H1 (cell line): ENCODE measurements around the gene SPOP. TPM values are rescaled to one million over a fixed set of nuclear protein-coding genes. Genes with fewer than 3 reads are reported as not detected.

Experiments used
- CTCF ChIA-PET: fragments of 300-600 bp; sonication (Branson Sonifier 250); formaldehyde crosslinking; loops from one replicate; lab custom pipeline; 2021; ENCODE audit not compliant: partially characterized antibody; lab: Charles Lee
- POLR2A ChIA-PET: fragments of 300-600 bp; sonication (Branson Sonifier 250); formaldehyde crosslinking; loops from one replicate; lab custom pipeline; 2021; ENCODE audit warnings: inconsistent platforms; ENCODE audit not compliant: partially characterized antibody; lab: Charles Lee
- DNase-seq, 2 experiments: peaks; one replicate each; pipeline versions ENCODE4 v3.0.0 to v3.0.0-alpha.2; 2010 to 2022; ENCODE audit warnings: low spot score in 2 of 2, low read depth in 1 of 2, mixed read lengths in 1 of 2
- FAIRE-seq: peaks from 2 replicates; lab custom pipeline; 2011; peaks lifted over from hg19 to GRCh38; lab: Jason Lieb, UNC
- H2AFZ ChIP-seq: 2 replicates; pipeline ENCODE4 v1.8.1; 2012; ENCODE audit warnings: low read length, inconsistent platforms
- H2AK5ac ChIP-seq: 2 replicates; pipeline ENCODE4 v1.6.1; 2013; ENCODE audit warnings: low read depth, low read length
- H2BK120ac ChIP-seq: replicated peaks from 2 replicates; pipeline ENCODE3; 2013; ENCODE audit warnings: low read depth, low read length, inconsistent platforms
- H2BK12ac ChIP-seq: 2 replicates; pipeline ENCODE4 v1.6.1; 2013; ENCODE audit warnings: low read depth, low read length
- H2BK15ac ChIP-seq: 2 replicates; pipeline ENCODE4 v1.6.1; 2013; ENCODE audit warnings: low read length
- H2BK20ac ChIP-seq: 2 replicates; pipeline ENCODE4 v1.6.1; 2013; ENCODE audit warnings: low read length
- H2BK5ac ChIP-seq: 2 replicates; pipeline ENCODE4 v1.6.1; 2013; ENCODE audit warnings: low read depth, low read length
- H3K14ac ChIP-seq: 2 replicates; pipeline ENCODE4 v1.6.1; 2013; ENCODE audit warnings: inconsistent platforms; ENCODE audit not compliant: insufficient read length
- H3K18ac ChIP-seq: 2 replicates; pipeline ENCODE4 v1.6.1; 2013; ENCODE audit warnings: low read length; ENCODE audit errors: extremely low read depth
- H3K23ac ChIP-seq: 2 replicates; pipeline ENCODE4 v1.6.1; 2013; ENCODE audit warnings: inconsistent platforms; ENCODE audit not compliant: insufficient read length
- H3K23me2 ChIP-seq: 2 replicates; pipeline ENCODE4 v1.6.1; 2013; ENCODE audit warnings: low read depth, low read length
- H3K27ac ChIP-seq: 2 replicates; pipeline ENCODE4 v1.6.1; 2011; ENCODE audit warnings: low read depth, low read length, inconsistent platforms
- H3K27me3 ChIP-seq, 4 experiments: replicated peaks in 1 of 4; 1 replicate in 1 of 4; 2 replicates in 3 of 4; pipeline versions ENCODE4 v1.6.1 to v1.8.1; 2011 to 2013; ENCODE audit warnings: low read length in 3 of 4, mild to moderate bottlenecking in 3 of 4, inconsistent platforms in 2 of 4, mixed read lengths in 2 of 4, moderate library complexity in 1 of 4; ENCODE audit not compliant: control insufficient read depth in 3 of 4, insufficient read depth in 3 of 4; ENCODE audit errors: extremely low read depth in 1 of 4
- H3K36me3 ChIP-seq, 4 experiments: 2 replicates each; pipeline versions ENCODE4 v1.6.1 to v1.8.1; 2011 to 2013; ENCODE audit warnings: mild to moderate bottlenecking in 4 of 4, low read length in 3 of 4, moderate library complexity in 2 of 4, control low read depth in 1 of 4, inconsistent platforms in 1 of 4; ENCODE audit not compliant: insufficient read depth in 4 of 4, control insufficient read depth in 2 of 4
- H3K4ac ChIP-seq: replicated peaks from 2 replicates; pipeline ENCODE3; 2013; ENCODE audit warnings: low read length, low read depth, mixed read lengths, inconsistent platforms; ENCODE audit not compliant: insufficient read length
- H3K4me1 ChIP-seq, 4 experiments: replicated peaks in 1 of 4; 1 replicate in 1 of 4; 2 replicates in 3 of 4; pipeline versions ENCODE4 v1.6.1 to v1.8.1; 2011 to 2013; ENCODE audit warnings: low read length in 3 of 4, inconsistent platforms in 2 of 4, mixed read lengths in 1 of 4; ENCODE audit not compliant: insufficient read depth in 4 of 4, control insufficient read depth in 3 of 4
- H3K4me2 ChIP-seq, 2 experiments: 2 replicates each; pipeline versions ENCODE4 v1.6.1 to v1.8.1; 2011 to 2013; ENCODE audit warnings: low read depth in 2 of 2, low read length in 2 of 2, control low read depth in 1 of 2, inconsistent platforms in 1 of 2, mild to moderate bottlenecking in 1 of 2; ENCODE audit not compliant: insufficient read depth in 1 of 2
- H3K4me3 ChIP-seq, 4 experiments: fragments of 200-600, 300-600 bp in 1 of 4; sonication (generic), shearing (Covaris generic), sonication (Bioruptor Twin) in 1 of 4; 2 replicates each; pipeline versions ENCODE4 v1.5.1 to v1.8.1; 2011 to 2016; ENCODE audit warnings: low read length in 4 of 4, low read depth in 3 of 4, control low read depth in 2 of 4, inconsistent platforms in 2 of 4, mild to moderate bottlenecking in 2 of 4, mixed read lengths in 1 of 4, moderate library complexity in 1 of 4; ENCODE audit not compliant: insufficient read depth in 2 of 4; ENCODE audit errors: extremely low read depth in 1 of 4
- H3K56ac ChIP-seq: replicated peaks from 2 replicates; pipeline ENCODE3; 2013; ENCODE audit warnings: low read depth, mild to moderate bottlenecking, mixed read lengths, low read length, inconsistent platforms; ENCODE audit not compliant: insufficient read length
- H3K79me1 ChIP-seq: 2 replicates; pipeline ENCODE4 v1.6.1; 2013; ENCODE audit warnings: low read depth, low read length, control low read depth
- H3K79me2 ChIP-seq, 2 experiments: 2 replicates each; pipeline versions ENCODE4 v1.6.1 to v1.8.1; 2012 to 2013; ENCODE audit warnings: low read length in 2 of 2, mild to moderate bottlenecking in 2 of 2, inconsistent platforms in 1 of 2; ENCODE audit not compliant: insufficient read depth in 2 of 2, control insufficient read depth in 1 of 2
- H3K9ac ChIP-seq, 4 experiments: replicated peaks in 1 of 4; 1 replicate in 1 of 4; 2 replicates in 3 of 4; pipeline versions ENCODE4 v1.6.1 to v1.8.1; 2011 to 2013; ENCODE audit warnings: low read depth in 3 of 4, low read length in 3 of 4, control low read depth in 2 of 4, mild to moderate bottlenecking in 2 of 4, moderate library complexity in 2 of 4, inconsistent platforms in 1 of 4; ENCODE audit errors: extremely low read depth in 1 of 4
- H3K9me3 ChIP-seq, 2 experiments: 2 replicates each; pipeline versions ENCODE4 v1.6.1 to v1.8.1; 2012 to 2013; ENCODE audit warnings: mild to moderate bottlenecking in 2 of 2, moderate library complexity in 2 of 2, control low read depth in 1 of 2, inconsistent platforms in 1 of 2, low read depth in 1 of 2, low read length in 1 of 2, mixed read lengths in 1 of 2; ENCODE audit not compliant: insufficient read depth in 2 of 2
- H4K20me1 ChIP-seq, 2 experiments: replicated peaks in 1 of 2; 2 replicates each; pipeline versions ENCODE3 to v1.8.1; 2011 to 2013; ENCODE audit warnings: inconsistent platforms in 2 of 2, low read length in 2 of 2, mild to moderate bottlenecking in 1 of 2; ENCODE audit not compliant: insufficient read depth in 2 of 2, control insufficient read depth in 1 of 2
- H4K5ac ChIP-seq: 2 replicates; pipeline ENCODE4 v1.6.1; 2013; ENCODE audit warnings: low read length, low read depth, mixed read lengths, inconsistent platforms; ENCODE audit not compliant: insufficient read length
- H4K8ac ChIP-seq: 2 replicates; pipeline ENCODE4 v1.8.0; 2013; ENCODE audit warnings: mild to moderate bottlenecking, moderate library complexity, low read length, inconsistent platforms; ENCODE audit not compliant: insufficient read depth; ENCODE audit errors: extremely low read depth
- H4K91ac ChIP-seq: replicated peaks from 2 replicates; pipeline ENCODE3; 2013; ENCODE audit warnings: low read length, mixed read lengths, inconsistent platforms; ENCODE audit not compliant: insufficient read length
- POU5F1 ChIP-seq: IDR thresholded peaks from 2 replicates; pipeline ENCODE4 v1.6.1; 2011; ENCODE audit warnings: low read depth, mild to moderate bottlenecking, low read length, moderate library complexity
- SIN3A ChIP-seq, 2 experiments: IDR thresholded peaks in 1 of 2; conservative IDR thresholded peaks in 1 of 2; 2 replicates each; pipeline ENCODE4 v1.6.1; 2011 to 2012; ENCODE audit warnings: low read length in 2 of 2, improper control_type of control experiment in 1 of 2, low read depth in 1 of 2, mild to moderate bottlenecking in 1 of 2
- WGBS, 2 experiments: shearing (Covaris generic) in 1 of 2; methylation state at CpG; one replicate each; pipeline versions ENCODE4 v1.1.6 to v1.1.7; 2013 to 2015; ENCODE audit warnings: low lambda C conversion rate in 2 of 2, mixed read lengths in 2 of 2, inconsistent platforms in 1 of 2, low coverage in 1 of 2, missing lambda C conversion rate in 1 of 2; ENCODE audit not compliant: insufficient replicate concordance in 2 of 2, insufficient coverage in 1 of 2, insufficient read length in 1 of 2; ENCODE audit errors: extremely low coverage in 1 of 2, missing lambda C conversion rate in 1 of 2; 5-methylcytosine and 5-hydroxymethylcytosine counted together
- polyA plus RNA-seq, 7 experiments: library from polyadenylated mRNA; depleted of rRNA in 3 of 7; stranded (reverse) in 5 of 7; unstranded in 2 of 7; fragments of >200 nt in 5 of 7; fragments of 200-250 nt in 2 of 7; gene quantifications; 1 replicate in 5 of 7; 2 replicates in 1 of 7; 4 replicates in 1 of 7; pipeline versions ENCODE4 v1.2.1 to v1.2.3, GENCODE V29; 2011 to 2013; ENCODE audit warnings: missing spikeins in 2 of 7, mixed read lengths in 2 of 7
- total RNA-seq: library from RNA; stranded (reverse); fragmentation: NEBNext Ultra II Directional; extraction: Animal tissue kit (Norgen Biotek cat#: 25700); gene quantifications from 2 replicates; pipeline ENCODE4 v1.2.1, GENCODE V29; 2021

The SPOP gene
- total and polyA plus RNA-seq, 2 of the 8 experiments (the other 6 are each of a cell fraction or from before 2014, with no cell fraction given): 13.3 to 25.6 TPM

GRCh38 chr17:49676276-49676868, 1.5 kb downstream of the SPOP start:
- Histone ChIP-seq H4K20me1 (no peaks in the 10 kb centered on the region), H2BK15ac (no peak overlapping the region), H4K8ac (no peak overlapping the region), H4K91ac (no peak overlapping the region), H2BK20ac (no peak overlapping the region), H3K18ac (no peak overlapping the region), H2AFZ (no peak overlapping the region), H3K27ac (no peak overlapping the region), H3K9ac (no peak overlapping the region), H3K4me2 (peak overlapping the region; percentile 76 to 90), H2BK12ac (no peak overlapping the region), H3K79me1 (peaks cover 4% of the 10 kb centered on the region), H4K5ac (no peak overlapping the region), H3K56ac (no peak overlapping the region), H3K4ac (no peak overlapping the region), H3K9me3 (no peaks in the 10 kb centered on the region; a peak in 2 of 4 replicates), H2AK5ac (no peak overlapping the region), H3K4me3 (peak overlapping the region; percentile 5 to 72 (median 64); a peak in 5 of 8 replicates), H3K14ac (no peak overlapping the region), H3K27me3 (peaks cover 0 to 2% (median 0%) of the 10 kb centered on the region in 4 experiments; a peak in 2 of 7 replicates), H2BK120ac (no peak overlapping the region), H3K4me1 (no peaks in the 10 kb centered on the region; a peak in 1 of 7 replicates), H3K36me3 (no peaks in the 10 kb centered on the region; a peak in 1 of 8 replicates), H3K23me2 (peaks cover 5% of the 10 kb centered on the region; the same call in 1 of the 2 replicates), H2BK5ac (no peak overlapping the region), H3K79me2 (peaks cover 6 to 51% of the 10 kb centered on the region in 2 experiments), H3K23ac (no peak overlapping the region)
- 77% methylated on average over 5 of the region's 5 CpGs; no CpG with 5 or more reads in 1 of the 2 experiments for WGBS, 2 experiments
- TF ChIP-seq SIN3A (conservative IDR thresholded peaks at IDR 0.05 in 1 of 2, IDR thresholded peaks at IDR 0.05 in 1 of 2; ENCODE audit: low read depth in 1 of 2, low read length in 2 of 2): 0 out of 4 replicates have a peak, but pooled peaks of 1 of the 2 experiments have one; percentile 60
- no peak for TF ChIP-seq POU5F1
- peak in 1 of 2 experiments; percentile 22 for DNase-seq
- CTCF ChIA-PET: interaction anchor here (0.6 to 1.6 kb wide), 5 partner anchors 16 to 1091 kb away, joined by 3 to 8 read pairs (median 3); no protein-coding TSS in a partner anchor
- no peak for FAIRE-seq
- POLR2A ChIA-PET: interaction anchor here (0.8 kb wide), 1 partner anchor 12 kb away, joined by 3 read pairs; no protein-coding TSS in a partner anchor
